ENCODE data around the gene ZNF212. TPM values are rescaled to one million over a fixed set of nuclear protein-coding genes. Genes with fewer than 3 reads are reported as not detected.

ZNF212 gene
- polyA plus RNA-seq, 1 donor from 2014 or later = 12.2 TPM

DNA sequence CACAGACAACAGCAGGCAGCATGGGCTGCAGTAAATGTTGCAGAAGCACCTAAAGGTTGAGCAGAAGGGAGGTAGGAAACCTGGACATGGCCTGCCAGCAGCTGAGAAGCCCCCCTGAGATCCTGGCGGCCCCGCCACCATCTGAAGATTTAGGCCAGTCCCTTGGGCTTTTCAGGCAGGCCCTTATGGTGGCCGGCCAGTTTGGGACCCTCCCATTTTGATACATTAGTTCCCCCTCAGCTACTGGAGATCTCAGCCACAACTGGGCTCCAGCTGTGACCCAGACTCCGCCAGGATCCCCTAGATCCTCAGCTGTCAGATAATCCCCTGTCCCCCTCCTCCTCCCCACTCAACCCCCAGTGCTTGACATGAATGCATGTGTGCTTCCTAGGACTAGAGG lies 56.9 kb downstream of the ZNF212 start:
- Histone ChIP-seq H3K9me2 (ENCODE audit: insufficient read depth, low read length) (no peaks in the 10 kb centered on the region), H3K79me2 (replicated peaks; ENCODE audit: insufficient read depth, low read length) (no peaks in the 10 kb centered on the region), H3K4me3 (ENCODE audit: low read length) (no peak overlapping the region), H3F3A (ENCODE audit: insufficient read depth, low read length, poor library complexity, severe bottlenecking) (no peaks in the 10 kb centered on the region), H2AFZ (ENCODE audit: low read depth, low read length) (no peak overlapping the region), H3K27me3 (ENCODE audit: insufficient read depth, low read depth, low read length) (no peaks in the 10 kb centered on the region), H3K9ac (ENCODE audit: low read length) (no peak overlapping the region), H3K36me3 (ENCODE audit: insufficient read depth, low read length) (no peaks in the 10 kb centered on the region), H4K20me1 (ENCODE audit: insufficient read depth) (no peaks in the 10 kb centered on the region), H3K27ac (ENCODE audit: low read length) (no peak overlapping the region), H3K9me3 (ENCODE audit: low read length) (no peaks in the 10 kb centered on the region), H3K4me2 (ENCODE audit: low read length) (no peak overlapping the region)
- TF ChIP-seq, protein P1, sequence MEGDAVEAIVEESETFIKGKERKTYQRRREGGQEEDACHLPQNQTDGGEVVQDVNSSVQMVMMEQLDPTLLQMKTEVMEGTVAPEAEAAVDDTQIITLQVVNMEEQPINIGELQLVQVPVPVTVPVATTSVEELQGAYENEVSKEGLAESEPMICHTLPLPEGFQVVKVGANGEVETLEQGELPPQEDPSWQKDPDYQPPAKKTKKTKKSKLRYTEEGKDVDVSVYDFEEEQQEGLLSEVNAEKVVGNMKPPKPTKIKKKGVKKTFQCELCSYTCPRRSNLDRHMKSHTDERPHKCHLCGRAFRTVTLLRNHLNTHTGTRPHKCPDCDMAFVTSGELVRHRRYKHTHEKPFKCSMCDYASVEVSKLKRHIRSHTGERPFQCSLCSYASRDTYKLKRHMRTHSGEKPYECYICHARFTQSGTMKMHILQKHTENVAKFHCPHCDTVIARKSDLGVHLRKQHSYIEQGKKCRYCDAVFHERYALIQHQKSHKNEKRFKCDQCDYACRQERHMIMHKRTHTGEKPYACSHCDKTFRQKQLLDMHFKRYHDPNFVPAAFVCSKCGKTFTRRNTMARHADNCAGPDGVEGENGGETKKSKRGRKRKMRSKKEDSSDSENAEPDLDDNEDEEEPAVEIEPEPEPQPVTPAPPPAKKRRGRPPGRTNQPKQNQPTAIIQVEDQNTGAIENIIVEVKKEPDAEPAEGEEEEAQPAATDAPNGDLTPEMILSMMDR (IDR thresholded peaks at IDR 0.05; ENCODE audit: poor library complexity, severe bottlenecking) = no peak
- TF ChIP-seq TAF1 (IDR thresholded peaks at IDR 0.05; ENCODE audit: low read depth) (no peak), EZH2 (IDR thresholded peaks at IDR 0.05; ENCODE audit: borderline replicate concordance, insufficient read depth, low read length, poor library complexity, severe bottlenecking) (no peak), RAD21 (conservative IDR thresholded peaks at IDR 0.05) (no peak), EP300 (conservative IDR thresholded peaks at IDR 0.05; ENCODE audit: poor library complexity, severe bottlenecking) (no peak), MXI1 (conservative IDR thresholded peaks at IDR 0.05; ENCODE audit: poor library complexity, severe bottlenecking) (no peak), POLR2AphosphoS5 (IDR thresholded peaks at IDR 0.05) (no peak), SMC3 (conservative IDR thresholded peaks at IDR 0.05; ENCODE audit: poor library complexity) (no peak)
- TF ChIP-seq, protein P2, sequence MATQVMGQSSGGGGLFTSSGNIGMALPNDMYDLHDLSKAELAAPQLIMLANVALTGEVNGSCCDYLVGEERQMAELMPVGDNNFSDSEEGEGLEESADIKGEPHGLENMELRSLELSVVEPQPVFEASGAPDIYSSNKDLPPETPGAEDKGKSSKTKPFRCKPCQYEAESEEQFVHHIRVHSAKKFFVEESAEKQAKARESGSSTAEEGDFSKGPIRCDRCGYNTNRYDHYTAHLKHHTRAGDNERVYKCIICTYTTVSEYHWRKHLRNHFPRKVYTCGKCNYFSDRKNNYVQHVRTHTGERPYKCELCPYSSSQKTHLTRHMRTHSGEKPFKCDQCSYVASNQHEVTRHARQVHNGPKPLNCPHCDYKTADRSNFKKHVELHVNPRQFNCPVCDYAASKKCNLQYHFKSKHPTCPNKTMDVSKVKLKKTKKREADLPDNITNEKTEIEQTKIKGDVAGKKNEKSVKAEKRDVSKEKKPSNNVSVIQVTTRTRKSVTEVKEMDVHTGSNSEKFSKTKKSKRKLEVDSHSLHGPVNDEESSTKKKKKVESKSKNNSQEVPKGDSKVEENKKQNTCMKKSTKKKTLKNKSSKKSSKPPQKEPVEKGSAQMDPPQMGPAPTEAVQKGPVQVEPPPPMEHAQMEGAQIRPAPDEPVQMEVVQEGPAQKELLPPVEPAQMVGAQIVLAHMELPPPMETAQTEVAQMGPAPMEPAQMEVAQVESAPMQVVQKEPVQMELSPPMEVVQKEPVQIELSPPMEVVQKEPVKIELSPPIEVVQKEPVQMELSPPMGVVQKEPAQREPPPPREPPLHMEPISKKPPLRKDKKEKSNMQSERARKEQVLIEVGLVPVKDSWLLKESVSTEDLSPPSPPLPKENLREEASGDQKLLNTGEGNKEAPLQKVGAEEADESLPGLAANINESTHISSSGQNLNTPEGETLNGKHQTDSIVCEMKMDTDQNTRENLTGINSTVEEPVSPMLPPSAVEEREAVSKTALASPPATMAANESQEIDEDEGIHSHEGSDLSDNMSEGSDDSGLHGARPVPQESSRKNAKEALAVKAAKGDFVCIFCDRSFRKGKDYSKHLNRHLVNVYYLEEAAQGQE (IDR thresholded peaks at IDR 0.05; ENCODE audit: borderline replicate concordance) = no peak

DNA sequence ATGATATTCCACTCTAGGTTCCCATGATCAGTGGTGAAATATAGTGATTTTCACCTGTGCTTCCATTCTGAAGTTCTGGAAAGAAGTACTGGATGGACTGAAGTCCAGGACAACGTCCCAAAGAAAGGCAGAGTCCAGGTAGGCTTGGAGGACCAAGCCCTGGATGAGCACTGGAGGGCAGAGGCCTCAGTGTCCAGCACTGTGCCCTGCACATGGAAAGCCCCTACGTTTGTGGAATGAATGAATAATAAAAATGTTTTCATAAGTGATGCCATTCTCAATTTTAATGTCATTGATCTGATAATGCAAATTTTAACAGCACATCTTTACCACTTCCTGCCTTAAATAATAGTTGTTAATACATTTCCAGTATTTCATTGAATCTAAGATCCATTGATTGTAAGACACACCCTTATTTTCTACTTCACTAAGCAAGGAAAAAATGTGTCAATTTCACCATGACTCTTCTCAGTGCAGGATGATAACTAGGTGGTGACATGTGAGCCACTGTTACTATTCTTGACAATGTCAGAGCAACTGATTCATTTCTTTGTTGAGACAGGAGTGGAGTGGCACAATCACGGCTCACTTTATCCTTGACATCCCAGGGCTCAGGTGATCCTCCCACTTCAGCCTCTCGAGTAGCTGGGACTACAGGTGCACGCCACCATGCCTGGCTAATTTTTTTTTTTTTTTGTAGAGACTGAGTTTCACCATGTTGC lies 57.7 kb downstream of the ZNF212 start:
- no peak overlapping the region for H3K27ac ChIP-seq (ENCODE audit: low read length)
- H3K27me3 ChIP-seq (ENCODE audit: insufficient read depth, low read depth, low read length) = no peaks in the 10 kb centered on the region
- H3K4me2 ChIP-seq (ENCODE audit: low read length) = no peak overlapping the region
- no peak overlapping the region for H3K9ac ChIP-seq (ENCODE audit: low read length)
- no peaks in the 10 kb centered on the region for H3K9me2 ChIP-seq (ENCODE audit: insufficient read depth, low read length)
- no peaks in the 10 kb centered on the region for H4K20me1 ChIP-seq (ENCODE audit: insufficient read depth)
- TF ChIP-seq, protein P2 (IDR thresholded peaks at IDR 0.05; ENCODE audit: borderline replicate concordance) = no peak
- TF ChIP-seq MXI1 (conservative IDR thresholded peaks at IDR 0.05; ENCODE audit: poor library complexity, severe bottlenecking) (no peak), TAF1 (IDR thresholded peaks at IDR 0.05; ENCODE audit: low read depth) (no peak)
- no peaks in the 10 kb centered on the region for H3K9me3 ChIP-seq (ENCODE audit: low read length)
- H3K79me2 ChIP-seq (replicated peaks; ENCODE audit: insufficient read depth, low read length) = no peaks in the 10 kb centered on the region
- H3K36me3 ChIP-seq (ENCODE audit: insufficient read depth, low read length) = no peaks in the 10 kb centered on the region
- H2AFZ ChIP-seq (ENCODE audit: low read depth, low read length) = no peak overlapping the region
- no peak overlapping the region for H3K4me3 ChIP-seq (ENCODE audit: low read length)
- no peaks in the 10 kb centered on the region for H3F3A ChIP-seq (ENCODE audit: insufficient read depth, low read length, poor library complexity, severe bottlenecking)

All from neural cell (in vitro differentiated cells).